Activated effector memory CD4-positive, alpha-beta T cell treated with anti-CD3 and anti-CD28 coated beads, Interleukin-2, amount 50 U/mL, for 16 hours (primary cell): ENCODE results near the gene RAD21L1.
A peak's percentile ranks its signal among the peaks of the same experiment; 100 is the strongest.
"Not testable (repeated sequence)": the region's sequence is repeated elsewhere in the genome, so short reads cannot be mapped to it uniquely, and the experiment has no call there.

Experiments
- DNase-seq: peaks from one replicate; pipeline ENCODE4 v3.0.0-alpha.2; 2020

Gene RAD21L1

GRCh38 chr20:1232286-1233111, 6.7 kb downstream of the RAD21L1 start:
- no peak for DNase-seq

- no peak for DNase-seq
These were observed 14.7 kb downstream of the RAD21L1 start for GRCh38 chr20:1240549-1240948.

- no peak for DNase-seq
These were observed 15.6 kb downstream of the RAD21L1 start for GRCh38 chr20:1241456-1241855.

- DNase-seq: no peak
These were observed 16.3 kb downstream of the RAD21L1 start for GRCh38 chr20:1242099-1242498.

- no peak for DNase-seq
These were observed 16.7 kb downstream of the RAD21L1 start for GRCh38 chr20:1242530-1242929.

- DNase-seq: no peak
These were observed 19.7 kb downstream of the RAD21L1 start for GRCh38 chr20:1245578-1245977.

- DNase-seq: no peak
These were observed 21.8 kb downstream of the RAD21L1 start for GRCh38 chr20:1247689-1248088.

GRCh38 chr20:1250282-1250681, 24.4 kb downstream of the RAD21L1 start:
- DNase-seq: not testable (repeated sequence)

GRCh38 chr20:1252416-1252815, 26.6 kb downstream of the RAD21L1 start:
- no peak for DNase-seq

GRCh38 chr20:1254254-1254653, 28.4 kb downstream of the RAD21L1 start:
- DNase-seq: no peak

- DNase-seq: no peak
These were observed 29.8 kb downstream of the RAD21L1 start for GRCh38 chr20:1255675-1256074.

- DNase-seq: no peak
These were observed 38.0 kb downstream of the RAD21L1 start for GRCh38 chr20:1263853-1264252.

GRCh38 chr20:1264727-1265126, 38.9 kb downstream of the RAD21L1 start:
- no peak for DNase-seq

GRCh38 chr20:1265226-1265915, 39.5 kb downstream of the RAD21L1 start:
- DNase-seq: no peak

- DNase-seq: no peak
These were observed 40.0 kb downstream of the RAD21L1 start for GRCh38 chr20:1265916-1266166.

GRCh38 chr20:1266167-1266973, 40.5 kb downstream of the RAD21L1 start, which contains the start of gene SNPH:
SNPH (plus strand) TSS chr20:1266294; CDS start chr20:1296240, 29,946 bp downstream.
- DNase-seq: peak; percentile 89

GRCh38 chr20:1267161-1267560, 41.3 kb downstream of the RAD21L1 start:
- DNase-seq: no peak

- DNase-seq: no peak
These were observed 42.0 kb downstream of the RAD21L1 start for GRCh38 chr20:1267809-1268374.

- no peak for DNase-seq
These were observed 43.4 kb downstream of the RAD21L1 start for GRCh38 chr20:1269235-1269634.

- DNase-seq: no peak
These were observed 44.0 kb downstream of the RAD21L1 start for GRCh38 chr20:1269850-1270249.

GRCh38 chr20:1272368-1273100, 46.7 kb downstream of the RAD21L1 start:
- DNase-seq: no peak

GRCh38 chr20:1273366-1273765, 47.5 kb downstream of the RAD21L1 start:
- no peak for DNase-seq
